Measurements from ENCODE around the gene SF1. TPM values are rescaled to one million over a fixed set of nuclear protein-coding genes. Genes with fewer than 3 reads are reported as not detected.

SF1 gene
- total RNA-seq, 1 experiment from 2014 or later = 285 TPM

GRCh38 chr11:64759722-64760719 is 18.3 kb downstream of the SF1 start, which contains the start of gene PYGM (continued):
- TF ChIP-seq EMX1 (CRISPR knock-in tag; IDR thresholded peaks at IDR 0.05) (no peak), MYBL2 (CRISPR knock-in tag; IDR thresholded peaks at IDR 0.05) (no peak), ZNF671 (CRISPR knock-in tag; IDR thresholded peaks at IDR 0.05) (no peak), SMAD4 (CRISPR knock-in tag; IDR thresholded peaks at IDR 0.05) (no peak), ZNF317 (CRISPR knock-in tag; IDR thresholded peaks at IDR 0.05; ENCODE audit: borderline replicate concordance, low read depth) (no peak), FOXP1 (CRISPR knock-in tag; IDR thresholded peaks at IDR 0.05; ENCODE audit: borderline replicate concordance) (peak; percentile 45; the same call in 1 of the 2 replicates), TEAD1 (CRISPR knock-in tag; IDR thresholded peaks at IDR 0.05) (no peak), PRRX2 (CRISPR knock-in tag; IDR thresholded peaks at IDR 0.05) (no peak), TEAD4 (CRISPR knock-in tag; IDR thresholded peaks at IDR 0.05) (no peak), NR2C2 (CRISPR knock-in tag; IDR thresholded peaks at IDR 0.05) (no peak), PRDM15 (CRISPR knock-in tag; IDR thresholded peaks at IDR 0.05) (no peak), ELF4 (CRISPR knock-in tag; IDR thresholded peaks at IDR 0.05; ENCODE audit: low read depth) (no peak), E2F4 (CRISPR knock-in tag; IDR thresholded peaks at IDR 0.05; ENCODE audit: borderline replicate concordance, low read depth) (no peak), CREM (CRISPR knock-in tag; IDR thresholded peaks at IDR 0.05) (peak; percentile 48; the same call in 1 of the 2 replicates), STAT6 (CRISPR knock-in tag; conservative IDR thresholded peaks at IDR 0.05; ENCODE audit: low read depth) (no peak), RELA (CRISPR knock-in tag; IDR thresholded peaks at IDR 0.05; ENCODE audit: borderline replicate concordance) (no peak), ZNF416 (CRISPR knock-in tag; IDR thresholded peaks at IDR 0.05) (0 out of 2 replicates have a peak, but pooled peaks have one; percentile 5), ZNF396 (CRISPR knock-in tag; IDR thresholded peaks at IDR 0.05; ENCODE audit: borderline replicate concordance) (no peak), OVOL2 (CRISPR knock-in tag; IDR thresholded peaks at IDR 0.05; ENCODE audit: borderline replicate concordance) (no peak), RORB (CRISPR knock-in tag; IDR thresholded peaks at IDR 0.05) (no peak)
- TF ChIP-seq, protein P1, sequence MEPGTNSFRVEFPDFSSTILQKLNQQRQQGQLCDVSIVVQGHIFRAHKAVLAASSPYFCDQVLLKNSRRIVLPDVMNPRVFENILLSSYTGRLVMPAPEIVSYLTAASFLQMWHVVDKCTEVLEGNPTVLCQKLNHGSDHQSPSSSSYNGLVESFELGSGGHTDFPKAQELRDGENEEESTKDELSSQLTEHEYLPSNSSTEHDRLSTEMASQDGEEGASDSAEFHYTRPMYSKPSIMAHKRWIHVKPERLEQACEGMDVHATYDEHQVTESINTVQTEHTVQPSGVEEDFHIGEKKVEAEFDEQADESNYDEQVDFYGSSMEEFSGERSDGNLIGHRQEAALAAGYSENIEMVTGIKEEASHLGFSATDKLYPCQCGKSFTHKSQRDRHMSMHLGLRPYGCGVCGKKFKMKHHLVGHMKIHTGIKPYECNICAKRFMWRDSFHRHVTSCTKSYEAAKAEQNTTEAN (CRISPR knock-in tag; IDR thresholded peaks at IDR 0.05) = no peak
- TF ChIP-seq, protein P2, sequence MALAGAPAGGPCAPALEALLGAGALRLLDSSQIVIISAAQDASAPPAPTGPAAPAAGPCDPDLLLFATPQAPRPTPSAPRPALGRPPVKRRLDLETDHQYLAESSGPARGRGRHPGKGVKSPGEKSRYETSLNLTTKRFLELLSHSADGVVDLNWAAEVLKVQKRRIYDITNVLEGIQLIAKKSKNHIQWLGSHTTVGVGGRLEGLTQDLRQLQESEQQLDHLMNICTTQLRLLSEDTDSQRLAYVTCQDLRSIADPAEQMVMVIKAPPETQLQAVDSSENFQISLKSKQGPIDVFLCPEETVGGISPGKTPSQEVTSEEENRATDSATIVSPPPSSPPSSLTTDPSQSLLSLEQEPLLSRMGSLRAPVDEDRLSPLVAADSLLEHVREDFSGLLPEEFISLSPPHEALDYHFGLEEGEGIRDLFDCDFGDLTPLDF (CRISPR knock-in tag; IDR thresholded peaks at IDR 0.05) = no peak
- TF ChIP-seq, protein P3, sequence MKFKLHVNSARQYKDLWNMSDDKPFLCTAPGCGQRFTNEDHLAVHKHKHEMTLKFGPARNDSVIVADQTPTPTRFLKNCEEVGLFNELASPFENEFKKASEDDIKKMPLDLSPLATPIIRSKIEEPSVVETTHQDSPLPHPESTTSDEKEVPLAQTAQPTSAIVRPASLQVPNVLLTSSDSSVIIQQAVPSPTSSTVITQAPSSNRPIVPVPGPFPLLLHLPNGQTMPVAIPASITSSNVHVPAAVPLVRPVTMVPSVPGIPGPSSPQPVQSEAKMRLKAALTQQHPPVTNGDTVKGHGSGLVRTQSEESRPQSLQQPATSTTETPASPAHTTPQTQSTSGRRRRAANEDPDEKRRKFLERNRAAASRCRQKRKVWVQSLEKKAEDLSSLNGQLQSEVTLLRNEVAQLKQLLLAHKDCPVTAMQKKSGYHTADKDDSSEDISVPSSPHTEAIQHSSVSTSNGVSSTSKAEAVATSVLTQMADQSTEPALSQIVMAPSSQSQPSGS (CRISPR knock-in tag; IDR thresholded peaks at IDR 0.05; ENCODE audit: borderline replicate concordance, low read depth) = no peak
- TF ChIP-seq, protein P4, sequence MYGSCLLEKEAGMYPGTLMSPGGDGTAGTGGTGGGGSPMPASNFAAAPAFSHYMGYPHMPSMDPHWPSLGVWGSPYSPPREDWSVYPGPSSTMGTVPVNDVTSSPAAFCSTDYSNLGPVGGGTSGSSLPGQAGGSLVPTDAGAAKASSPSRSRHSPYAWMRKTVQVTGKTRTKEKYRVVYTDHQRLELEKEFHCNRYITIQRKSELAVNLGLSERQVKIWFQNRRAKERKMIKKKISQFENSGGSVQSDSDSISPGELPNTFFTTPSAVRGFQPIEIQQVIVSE (CRISPR knock-in tag; IDR thresholded peaks at IDR 0.05; ENCODE audit: borderline replicate concordance) = no peak
- TF ChIP-seq, protein P5, sequence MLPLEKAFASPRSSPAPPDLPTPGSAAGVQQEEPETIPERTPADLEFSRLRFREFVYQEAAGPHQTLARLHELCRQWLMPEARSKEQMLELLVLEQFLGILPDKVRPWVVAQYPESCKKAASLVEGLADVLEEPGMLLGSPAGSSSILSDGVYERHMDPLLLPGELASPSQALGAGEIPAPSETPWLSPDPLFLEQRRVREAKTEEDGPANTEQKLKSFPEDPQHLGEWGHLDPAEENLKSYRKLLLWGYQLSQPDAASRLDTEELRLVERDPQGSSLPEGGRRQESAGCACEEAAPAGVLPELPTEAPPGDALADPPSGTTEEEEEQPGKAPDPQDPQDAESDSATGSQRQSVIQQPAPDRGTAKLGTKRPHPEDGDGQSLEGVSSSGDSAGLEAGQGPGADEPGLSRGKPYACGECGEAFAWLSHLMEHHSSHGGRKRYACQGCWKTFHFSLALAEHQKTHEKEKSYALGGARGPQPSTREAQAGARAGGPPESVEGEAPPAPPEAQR (CRISPR knock-in tag; IDR thresholded peaks at IDR 0.05) = no peak
